H1 (cell line): ENCODE data around the gene PTDSS2. TPM values are rescaled to one million over a fixed set of nuclear protein-coding genes. Genes with fewer than 3 reads are reported as not detected.

Experiments
- ASH2L ChIP-seq: fragments of 200-600, 300-600 bp; sonication (generic); IDR thresholded peaks from one replicate; pipeline ENCODE4 v1.7.1; 2017; ENCODE audit warnings: low read length
- RBBP5 ChIP-seq: IDR thresholded peaks from 2 replicates; pipeline ENCODE4 v1.7.1; 2012; ENCODE audit warnings: low read depth, mild to moderate bottlenecking, inconsistent platforms, low read length, moderate library complexity, borderline replicate concordance
- RXRA ChIP-seq: IDR thresholded peaks from 2 replicates; pipeline ENCODE4 v1.6.1; 2011; ENCODE audit warnings: low read depth, mild to moderate bottlenecking, low read length, moderate library complexity; ENCODE audit not compliant: insufficient read depth
- TAF7 ChIP-seq: optimal IDR thresholded peaks from 2 replicates; pipeline ENCODE3; 2011; ENCODE audit warnings: low read depth, mild to moderate bottlenecking, inconsistent platforms, low read length, moderate library complexity, borderline replicate concordance
- TEAD4 ChIP-seq: IDR thresholded peaks from 2 replicates; pipeline ENCODE4 v1.6.1; 2012; ENCODE audit warnings: low read depth, low read length, inconsistent platforms, mixed read lengths
- polyA plus RNA-seq, 7 experiments: library from polyadenylated mRNA; depleted of rRNA in 3 of 7; stranded (reverse) in 5 of 7; unstranded in 2 of 7; fragments of >200 nt in 5 of 7; fragments of 200-250 nt in 2 of 7; gene quantifications; 1 replicate in 5 of 7; 2 replicates in 1 of 7; 4 replicates in 1 of 7; pipeline versions ENCODE4 v1.2.1 to v1.2.3, GENCODE V29; 2011 to 2013; ENCODE audit warnings: missing spikeins in 2 of 7, mixed read lengths in 2 of 7
- total RNA-seq: library from RNA; stranded (reverse); fragmentation: NEBNext Ultra II Directional; extraction: Animal tissue kit (Norgen Biotek cat#: 25700); gene quantifications from 2 replicates; pipeline ENCODE4 v1.2.1, GENCODE V29; 2021
- TF ChIP-seq, protein P1 (sequence below): IDR thresholded peaks from 2 replicates; pipeline ENCODE4 v1.6.1; 2012; ENCODE audit warnings: low read length, inconsistent platforms
- TF ChIP-seq, protein P2 (sequence below): fragments of 300-600 bp; sonication (generic); IDR thresholded peaks from 2 replicates; pipeline ENCODE4 v1.7.1; 2012; ENCODE audit warnings: low read length, moderate library complexity, mild to moderate bottlenecking, inconsistent platforms; ENCODE audit not compliant: insufficient replicate concordance

PTDSS2 gene
- total and polyA plus RNA-seq, 2 of the 8 experiments (the other 6 are each of a cell fraction or from before 2014, with no cell fraction given): 48.7 to 68.2 TPM

DNA sequence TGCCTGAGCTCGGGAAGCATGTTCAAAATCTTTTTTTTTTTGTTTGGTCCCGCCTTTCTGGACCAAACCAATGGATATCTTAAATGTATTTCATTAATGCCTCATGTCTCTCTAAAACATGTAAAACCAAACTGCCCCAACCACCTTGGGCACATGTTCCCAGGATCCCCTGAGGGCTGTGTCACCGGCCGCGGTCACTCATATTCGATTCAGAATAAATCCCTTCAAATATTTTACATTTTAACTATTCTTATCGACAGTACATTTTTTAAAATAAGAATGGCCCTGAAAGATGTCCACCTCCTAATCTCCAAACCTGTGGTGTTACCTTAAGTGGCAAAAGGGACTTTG lies 54.9 kb downstream of the PTDSS2 start (continued):
- TF ChIP-seq, protein P1, sequence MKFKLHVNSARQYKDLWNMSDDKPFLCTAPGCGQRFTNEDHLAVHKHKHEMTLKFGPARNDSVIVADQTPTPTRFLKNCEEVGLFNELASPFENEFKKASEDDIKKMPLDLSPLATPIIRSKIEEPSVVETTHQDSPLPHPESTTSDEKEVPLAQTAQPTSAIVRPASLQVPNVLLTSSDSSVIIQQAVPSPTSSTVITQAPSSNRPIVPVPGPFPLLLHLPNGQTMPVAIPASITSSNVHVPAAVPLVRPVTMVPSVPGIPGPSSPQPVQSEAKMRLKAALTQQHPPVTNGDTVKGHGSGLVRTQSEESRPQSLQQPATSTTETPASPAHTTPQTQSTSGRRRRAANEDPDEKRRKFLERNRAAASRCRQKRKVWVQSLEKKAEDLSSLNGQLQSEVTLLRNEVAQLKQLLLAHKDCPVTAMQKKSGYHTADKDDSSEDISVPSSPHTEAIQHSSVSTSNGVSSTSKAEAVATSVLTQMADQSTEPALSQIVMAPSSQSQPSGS: no peak
- TF ChIP-seq ASH2L (no peak), TAF7 (no peak), RXRA (no peak), RBBP5 (no peak), TEAD4 (no peak)
- TF ChIP-seq, protein P2, sequence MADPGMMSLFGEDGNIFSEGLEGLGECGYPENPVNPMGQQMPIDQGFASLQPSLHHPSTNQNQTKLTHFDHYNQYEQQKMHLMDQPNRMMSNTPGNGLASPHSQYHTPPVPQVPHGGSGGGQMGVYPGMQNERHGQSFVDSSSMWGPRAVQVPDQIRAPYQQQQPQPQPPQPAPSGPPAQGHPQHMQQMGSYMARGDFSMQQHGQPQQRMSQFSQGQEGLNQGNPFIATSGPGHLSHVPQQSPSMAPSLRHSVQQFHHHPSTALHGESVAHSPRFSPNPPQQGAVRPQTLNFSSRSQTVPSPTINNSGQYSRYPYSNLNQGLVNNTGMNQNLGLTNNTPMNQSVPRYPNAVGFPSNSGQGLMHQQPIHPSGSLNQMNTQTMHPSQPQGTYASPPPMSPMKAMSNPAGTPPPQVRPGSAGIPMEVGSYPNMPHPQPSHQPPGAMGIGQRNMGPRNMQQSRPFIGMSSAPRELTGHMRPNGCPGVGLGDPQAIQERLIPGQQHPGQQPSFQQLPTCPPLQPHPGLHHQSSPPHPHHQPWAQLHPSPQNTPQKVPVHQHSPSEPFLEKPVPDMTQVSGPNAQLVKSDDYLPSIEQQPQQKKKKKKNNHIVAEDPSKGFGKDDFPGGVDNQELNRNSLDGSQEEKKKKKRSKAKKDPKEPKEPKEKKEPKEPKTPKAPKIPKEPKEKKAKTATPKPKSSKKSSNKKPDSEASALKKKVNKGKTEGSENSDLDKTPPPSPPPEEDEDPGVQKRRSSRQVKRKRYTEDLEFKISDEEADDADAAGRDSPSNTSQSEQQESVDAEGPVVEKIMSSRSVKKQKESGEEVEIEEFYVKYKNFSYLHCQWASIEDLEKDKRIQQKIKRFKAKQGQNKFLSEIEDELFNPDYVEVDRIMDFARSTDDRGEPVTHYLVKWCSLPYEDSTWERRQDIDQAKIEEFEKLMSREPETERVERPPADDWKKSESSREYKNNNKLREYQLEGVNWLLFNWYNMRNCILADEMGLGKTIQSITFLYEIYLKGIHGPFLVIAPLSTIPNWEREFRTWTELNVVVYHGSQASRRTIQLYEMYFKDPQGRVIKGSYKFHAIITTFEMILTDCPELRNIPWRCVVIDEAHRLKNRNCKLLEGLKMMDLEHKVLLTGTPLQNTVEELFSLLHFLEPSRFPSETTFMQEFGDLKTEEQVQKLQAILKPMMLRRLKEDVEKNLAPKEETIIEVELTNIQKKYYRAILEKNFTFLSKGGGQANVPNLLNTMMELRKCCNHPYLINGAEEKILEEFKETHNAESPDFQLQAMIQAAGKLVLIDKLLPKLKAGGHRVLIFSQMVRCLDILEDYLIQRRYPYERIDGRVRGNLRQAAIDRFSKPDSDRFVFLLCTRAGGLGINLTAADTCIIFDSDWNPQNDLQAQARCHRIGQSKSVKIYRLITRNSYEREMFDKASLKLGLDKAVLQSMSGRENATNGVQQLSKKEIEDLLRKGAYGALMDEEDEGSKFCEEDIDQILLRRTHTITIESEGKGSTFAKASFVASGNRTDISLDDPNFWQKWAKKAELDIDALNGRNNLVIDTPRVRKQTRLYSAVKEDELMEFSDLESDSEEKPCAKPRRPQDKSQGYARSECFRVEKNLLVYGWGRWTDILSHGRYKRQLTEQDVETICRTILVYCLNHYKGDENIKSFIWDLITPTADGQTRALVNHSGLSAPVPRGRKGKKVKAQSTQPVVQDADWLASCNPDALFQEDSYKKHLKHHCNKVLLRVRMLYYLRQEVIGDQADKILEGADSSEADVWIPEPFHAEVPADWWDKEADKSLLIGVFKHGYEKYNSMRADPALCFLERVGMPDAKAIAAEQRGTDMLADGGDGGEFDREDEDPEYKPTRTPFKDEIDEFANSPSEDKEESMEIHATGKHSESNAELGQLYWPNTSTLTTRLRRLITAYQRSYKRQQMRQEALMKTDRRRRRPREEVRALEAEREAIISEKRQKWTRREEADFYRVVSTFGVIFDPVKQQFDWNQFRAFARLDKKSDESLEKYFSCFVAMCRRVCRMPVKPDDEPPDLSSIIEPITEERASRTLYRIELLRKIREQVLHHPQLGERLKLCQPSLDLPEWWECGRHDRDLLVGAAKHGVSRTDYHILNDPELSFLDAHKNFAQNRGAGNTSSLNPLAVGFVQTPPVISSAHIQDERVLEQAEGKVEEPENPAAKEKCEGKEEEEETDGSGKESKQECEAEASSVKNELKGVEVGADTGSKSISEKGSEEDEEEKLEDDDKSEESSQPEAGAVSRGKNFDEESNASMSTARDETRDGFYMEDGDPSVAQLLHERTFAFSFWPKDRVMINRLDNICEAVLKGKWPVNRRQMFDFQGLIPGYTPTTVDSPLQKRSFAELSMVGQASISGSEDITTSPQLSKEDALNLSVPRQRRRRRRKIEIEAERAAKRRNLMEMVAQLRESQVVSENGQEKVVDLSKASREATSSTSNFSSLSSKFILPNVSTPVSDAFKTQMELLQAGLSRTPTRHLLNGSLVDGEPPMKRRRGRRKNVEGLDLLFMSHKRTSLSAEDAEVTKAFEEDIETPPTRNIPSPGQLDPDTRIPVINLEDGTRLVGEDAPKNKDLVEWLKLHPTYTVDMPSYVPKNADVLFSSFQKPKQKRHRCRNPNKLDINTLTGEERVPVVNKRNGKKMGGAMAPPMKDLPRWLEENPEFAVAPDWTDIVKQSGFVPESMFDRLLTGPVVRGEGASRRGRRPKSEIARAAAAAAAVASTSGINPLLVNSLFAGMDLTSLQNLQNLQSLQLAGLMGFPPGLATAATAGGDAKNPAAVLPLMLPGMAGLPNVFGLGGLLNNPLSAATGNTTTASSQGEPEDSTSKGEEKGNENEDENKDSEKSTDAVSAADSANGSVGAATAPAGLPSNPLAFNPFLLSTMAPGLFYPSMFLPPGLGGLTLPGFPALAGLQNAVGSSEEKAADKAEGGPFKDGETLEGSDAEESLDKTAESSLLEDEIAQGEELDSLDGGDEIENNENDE: no peak
